Fibroblast of lung (primary cell): Measurements from ENCODE around the gene TTC33. TPM values are rescaled to one million over a fixed set of nuclear protein-coding genes. Genes with fewer than 3 reads are reported as not detected.

Experiments
- DNase-seq, 2 donors: peaks; one replicate each; pipeline versions ENCODE4 v3.0.0 to v3.0.0-alpha.2; 2010; ENCODE audit warnings: low read depth in 2 of 2
- H2AFZ ChIP-seq: 2 replicates; pipeline ENCODE4 v1.5.1; 2012; ENCODE audit warnings: low read length, control low read depth, inconsistent platforms
- H3K27ac ChIP-seq: 2 replicates; pipeline ENCODE4 v1.5.1; 2011; ENCODE audit warnings: low read length, control low read depth; ENCODE audit not compliant: insufficient read depth
- H3K27me3 ChIP-seq: 2 replicates; pipeline ENCODE4 v1.5.1; 2011; ENCODE audit warnings: mild to moderate bottlenecking, low read length; ENCODE audit not compliant: control insufficient read depth, insufficient read depth
- H3K36me3 ChIP-seq: 2 replicates; pipeline ENCODE4 v1.5.1; 2011; ENCODE audit warnings: low read length; ENCODE audit not compliant: control insufficient read depth, insufficient read depth
- H3K4me1 ChIP-seq: 2 replicates; pipeline ENCODE4 v1.5.1; 2011; ENCODE audit warnings: low read length; ENCODE audit not compliant: control insufficient read depth, insufficient read depth; ENCODE audit errors: extremely low read depth
- H3K4me2 ChIP-seq: 2 replicates; pipeline ENCODE4 v1.5.1; 2011; ENCODE audit warnings: low read length, control low read depth; ENCODE audit not compliant: insufficient read depth; ENCODE audit errors: extremely low read depth
- H3K4me3 ChIP-seq, 4 experiments: fragments of 200-600 bp in 1 of 4; sonication (generic) in 1 of 4; replicated peaks in 1 of 4; 2 replicates each; pipeline ENCODE4 v1.5.1; 2011 to 2016; ENCODE audit warnings: low read length in 4 of 4, low read depth in 3 of 4, mild to moderate bottlenecking in 3 of 4, control low read depth in 2 of 4, inconsistent platforms in 1 of 4, mixed read lengths in 1 of 4; ENCODE audit not compliant: insufficient read depth in 1 of 4; ENCODE audit errors: control extremely low read depth in 1 of 4
- H3K79me2 ChIP-seq: 2 replicates; pipeline ENCODE4 v1.5.1; 2012; ENCODE audit warnings: mild to moderate bottlenecking, low read length, inconsistent platforms; ENCODE audit not compliant: control insufficient read depth, insufficient read depth
- H3K9ac ChIP-seq: 2 replicates; pipeline ENCODE4 v1.5.1; 2011; ENCODE audit warnings: mild to moderate bottlenecking, low read length, control low read depth; ENCODE audit not compliant: insufficient read depth
- H3K9me3 ChIP-seq: 2 replicates; pipeline ENCODE4 v1.5.1; 2012; ENCODE audit warnings: low read depth, low read length; ENCODE audit not compliant: control insufficient read depth, insufficient read depth
- H4K20me1 ChIP-seq: 2 replicates; pipeline ENCODE4 v1.5.1; 2011; ENCODE audit warnings: low read length; ENCODE audit not compliant: control insufficient read depth, insufficient read depth; ENCODE audit errors: extremely low read depth
- CTCF ChIP-seq, 2 donors: IDR thresholded peaks in 1 of 2; conservative IDR thresholded peaks in 1 of 2; 1 replicate in 1 of 2; 2 replicates in 1 of 2; pipeline ENCODE4 v1.5.1; 2011 to 2012; ENCODE audit warnings: low read length in 2 of 2, control low read depth in 1 of 2, inconsistent platforms in 1 of 2, low read depth in 1 of 2, mild to moderate bottlenecking in 1 of 2
- EZH2 ChIP-seq: IDR thresholded peaks from 2 replicates; pipeline ENCODE4 v1.5.1; 2012; ENCODE audit warnings: low read length, control low read depth, mild to moderate bottlenecking; ENCODE audit errors: missing control alignments
- polyA plus RNA-seq, 2 donors: library from polyadenylated mRNA; depleted of rRNA in 1 of 2; stranded (reverse) in 1 of 2; unstranded in 1 of 2; fragments of >200 nt; gene quantifications; 2 replicates each; pipeline ENCODE4 v1.2.1, GENCODE V29; 2011 to 2012; ENCODE audit warnings: missing spikeins in 1 of 2
- total RNA-seq: library from RNA; depleted of rRNA; stranded (reverse); fragments of >200 nt; gene quantifications from 2 replicates; pipeline ENCODE4 v1.2.1, GENCODE V29; 2014

Gene TTC33
- total and polyA plus RNA-seq, 2 donors (not counting 1 experiment from before 2014, with no cell fraction given), result 8.7 to 16.3 TPM

GRCh38 chr5:40571729-40572128, 184.0 kb downstream of the TTC33 start:
- H4K20me1 ChIP-seq, result no peaks in the 10 kb centered on the region
- no peak overlapping the region for H2AFZ ChIP-seq

GRCh38 chr5:40570408-40571129, 185.2 kb downstream of the TTC33 start:
- Histone ChIP-seq H3K27ac (peak overlapping the region; percentile 51), H3K4me3 (no peak overlapping the region), H4K20me1 (no peaks in the 10 kb centered on the region), H3K9ac (no peak overlapping the region), H3K4me2 (no peak overlapping the region), H3K27me3 (no peaks in the 10 kb centered on the region), H3K79me2 (no peaks in the 10 kb centered on the region), H3K9me3 (no peaks in the 10 kb centered on the region), H3K4me1 (peaks cover 9% of the 10 kb centered on the region), H2AFZ (no peak overlapping the region), H3K36me3 (no peaks in the 10 kb centered on the region)
- no peak for TF ChIP-seq CTCF (conservative IDR thresholded peaks at IDR 0.05 in 1 of 2, IDR thresholded peaks at IDR 0.05 in 1 of 2; ENCODE audit: low read depth in 1 of 2, low read length in 2 of 2)
- no peak for TF ChIP-seq EZH2
- DNase-seq, result peak; percentile 72 to 77

More at GRCh38 chr5:40571729-40572128, 184.0 kb downstream of the TTC33 start:
- Histone ChIP-seq H3K4me2 (no peak overlapping the region), H3K9me3 (no peaks in the 10 kb centered on the region), H3K79me2 (no peaks in the 10 kb centered on the region), H3K4me1 (peaks cover 9% of the 10 kb centered on the region), H3K9ac (no peak overlapping the region), H3K36me3 (no peaks in the 10 kb centered on the region), H3K27ac (no peak overlapping the region), H3K27me3 (no peaks in the 10 kb centered on the region), H3K4me3 (no peak overlapping the region)
- TF ChIP-seq CTCF (conservative IDR thresholded peaks at IDR 0.05 in 1 of 2, IDR thresholded peaks at IDR 0.05 in 1 of 2; ENCODE audit: low read depth in 1 of 2, low read length in 2 of 2), result no peak
- no peak for TF ChIP-seq EZH2
- DNase-seq, result no peak

GRCh38 chr5:40569546-40570270, 186.1 kb downstream of the TTC33 start:
- Histone ChIP-seq H3K27me3 (no peaks in the 10 kb centered on the region), H3K9me3 (no peaks in the 10 kb centered on the region), H3K4me3 (no peak overlapping the region), H3K36me3 (no peaks in the 10 kb centered on the region), H3K79me2 (no peaks in the 10 kb centered on the region), H3K9ac (no peak overlapping the region), H3K4me2 (no peak overlapping the region), H4K20me1 (no peaks in the 10 kb centered on the region), H3K4me1 (peaks cover 9% of the 10 kb centered on the region), H3K27ac (peak overlapping the region; percentile 51), H2AFZ (no peak overlapping the region)
- TF ChIP-seq EZH2 (no peak), CTCF (conservative IDR thresholded peaks at IDR 0.05 in 1 of 2, IDR thresholded peaks at IDR 0.05 in 1 of 2; ENCODE audit: low read depth in 1 of 2, low read length in 2 of 2) (no peak)
- peak; percentile 16 to 56 for DNase-seq
